ENCODE measurements around the gene PTBP3.

DNA sequence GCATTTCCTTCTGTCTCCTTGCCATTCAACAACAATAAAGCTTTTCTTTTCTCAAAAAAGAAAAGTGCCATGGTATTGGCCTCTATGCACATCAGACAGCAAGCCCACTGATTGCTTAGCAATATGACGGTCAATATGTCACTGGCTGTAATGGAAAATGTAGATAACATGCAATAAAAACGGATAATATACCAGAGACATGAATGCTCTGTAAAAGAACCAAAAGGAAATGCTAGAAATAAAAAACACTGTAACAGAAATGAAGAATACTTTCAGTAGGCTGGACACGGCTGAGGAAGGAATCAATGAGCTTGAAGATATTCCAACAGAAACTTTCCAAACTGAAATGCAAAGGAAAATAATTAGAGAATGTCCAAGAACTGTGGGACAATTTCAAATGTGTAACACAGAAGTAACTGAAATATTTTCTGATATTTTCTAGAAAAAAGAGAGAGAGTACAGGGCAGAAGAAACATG is 10.0 kb downstream of the PTBP3 start:
- TF ChIP-seq POLR2AphosphoS5 (IDR thresholded peaks at IDR 0.05): no peak
- no peak for TF ChIP-seq RAD21 (conservative IDR thresholded peaks at IDR 0.05)
- TF ChIP-seq, protein P1, sequence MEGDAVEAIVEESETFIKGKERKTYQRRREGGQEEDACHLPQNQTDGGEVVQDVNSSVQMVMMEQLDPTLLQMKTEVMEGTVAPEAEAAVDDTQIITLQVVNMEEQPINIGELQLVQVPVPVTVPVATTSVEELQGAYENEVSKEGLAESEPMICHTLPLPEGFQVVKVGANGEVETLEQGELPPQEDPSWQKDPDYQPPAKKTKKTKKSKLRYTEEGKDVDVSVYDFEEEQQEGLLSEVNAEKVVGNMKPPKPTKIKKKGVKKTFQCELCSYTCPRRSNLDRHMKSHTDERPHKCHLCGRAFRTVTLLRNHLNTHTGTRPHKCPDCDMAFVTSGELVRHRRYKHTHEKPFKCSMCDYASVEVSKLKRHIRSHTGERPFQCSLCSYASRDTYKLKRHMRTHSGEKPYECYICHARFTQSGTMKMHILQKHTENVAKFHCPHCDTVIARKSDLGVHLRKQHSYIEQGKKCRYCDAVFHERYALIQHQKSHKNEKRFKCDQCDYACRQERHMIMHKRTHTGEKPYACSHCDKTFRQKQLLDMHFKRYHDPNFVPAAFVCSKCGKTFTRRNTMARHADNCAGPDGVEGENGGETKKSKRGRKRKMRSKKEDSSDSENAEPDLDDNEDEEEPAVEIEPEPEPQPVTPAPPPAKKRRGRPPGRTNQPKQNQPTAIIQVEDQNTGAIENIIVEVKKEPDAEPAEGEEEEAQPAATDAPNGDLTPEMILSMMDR (IDR thresholded peaks at IDR 0.05; ENCODE audit: poor library complexity, severe bottlenecking): no peak
- no peak for TF ChIP-seq EZH2 (IDR thresholded peaks at IDR 0.05; ENCODE audit: borderline replicate concordance, insufficient read depth, low read length, poor library complexity, severe bottlenecking)

All from neural cell (in vitro differentiated cells).